ENCODE data around the gene CACNA2D4.
"Not testable (repeated sequence)": the region's sequence is repeated elsewhere in the genome, so short reads cannot be mapped to it uniquely, and the experiment has no call there.

The CACNA2D4 gene, protein sequence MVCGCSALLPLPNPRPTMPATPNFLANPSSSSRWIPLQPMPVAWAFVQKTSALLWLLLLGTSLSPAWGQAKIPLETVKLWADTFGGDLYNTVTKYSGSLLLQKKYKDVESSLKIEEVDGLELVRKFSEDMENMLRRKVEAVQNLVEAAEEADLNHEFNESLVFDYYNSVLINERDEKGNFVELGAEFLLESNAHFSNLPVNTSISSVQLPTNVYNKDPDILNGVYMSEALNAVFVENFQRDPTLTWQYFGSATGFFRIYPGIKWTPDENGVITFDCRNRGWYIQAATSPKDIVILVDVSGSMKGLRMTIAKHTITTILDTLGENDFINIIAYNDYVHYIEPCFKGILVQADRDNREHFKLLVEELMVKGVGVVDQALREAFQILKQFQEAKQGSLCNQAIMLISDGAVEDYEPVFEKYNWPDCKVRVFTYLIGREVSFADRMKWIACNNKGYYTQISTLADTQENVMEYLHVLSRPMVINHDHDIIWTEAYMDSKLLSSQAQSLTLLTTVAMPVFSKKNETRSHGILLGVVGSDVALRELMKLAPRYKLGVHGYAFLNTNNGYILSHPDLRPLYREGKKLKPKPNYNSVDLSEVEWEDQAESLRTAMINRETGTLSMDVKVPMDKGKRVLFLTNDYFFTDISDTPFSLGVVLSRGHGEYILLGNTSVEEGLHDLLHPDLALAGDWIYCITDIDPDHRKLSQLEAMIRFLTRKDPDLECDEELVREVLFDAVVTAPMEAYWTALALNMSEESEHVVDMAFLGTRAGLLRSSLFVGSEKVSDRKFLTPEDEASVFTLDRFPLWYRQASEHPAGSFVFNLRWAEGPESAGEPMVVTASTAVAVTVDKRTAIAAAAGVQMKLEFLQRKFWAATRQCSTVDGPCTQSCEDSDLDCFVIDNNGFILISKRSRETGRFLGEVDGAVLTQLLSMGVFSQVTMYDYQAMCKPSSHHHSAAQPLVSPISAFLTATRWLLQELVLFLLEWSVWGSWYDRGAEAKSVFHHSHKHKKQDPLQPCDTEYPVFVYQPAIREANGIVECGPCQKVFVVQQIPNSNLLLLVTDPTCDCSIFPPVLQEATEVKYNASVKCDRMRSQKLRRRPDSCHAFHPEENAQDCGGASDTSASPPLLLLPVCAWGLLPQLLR

DNA sequence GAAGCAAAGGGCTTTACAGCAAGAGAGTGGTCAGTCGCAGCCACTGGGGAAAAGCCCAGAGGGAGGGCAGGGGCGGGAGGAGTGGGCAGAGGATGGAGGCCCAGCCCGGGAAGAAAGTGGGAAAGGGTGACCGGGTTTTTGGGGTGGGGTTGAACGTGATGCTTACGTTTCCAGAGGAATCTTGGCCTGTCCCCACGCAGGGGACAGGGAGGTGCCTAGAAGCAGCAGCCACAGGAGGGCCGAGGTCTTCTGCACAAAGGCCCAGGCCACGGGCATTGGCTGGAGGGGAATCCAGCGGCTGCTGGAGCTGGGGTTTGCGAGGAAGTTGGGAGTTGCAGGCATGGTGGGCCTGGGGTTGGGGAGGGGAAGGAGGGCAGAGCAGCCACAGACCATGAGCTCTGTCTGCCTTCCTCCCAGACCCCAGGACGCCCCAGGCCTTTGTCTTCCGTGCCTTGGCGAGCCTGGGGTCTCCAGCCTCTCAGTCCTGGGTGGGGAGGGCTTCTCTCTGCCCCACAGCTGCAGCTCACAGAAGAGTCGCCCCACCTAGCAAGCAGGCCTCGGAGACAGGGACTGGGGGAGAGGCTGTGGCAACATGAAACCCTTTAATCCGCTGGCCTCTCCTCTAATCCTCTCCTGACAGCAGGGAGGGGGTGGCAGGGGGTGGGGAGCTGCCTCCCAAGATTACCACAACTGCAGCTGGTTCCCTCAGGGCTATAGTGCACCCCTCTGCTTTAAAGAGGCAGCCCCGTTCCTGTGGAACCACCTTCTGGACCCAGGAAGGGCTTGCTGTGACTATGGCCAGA lies at the start of gene CACNA2D4:
TSS of gene CACNA2D4 (minus strand) at position 572 of the 803 bp plus-strand sequence. CDS start at position 393, 179 bp downstream.
- peak; percentile 90 for DNase-seq

DNA sequence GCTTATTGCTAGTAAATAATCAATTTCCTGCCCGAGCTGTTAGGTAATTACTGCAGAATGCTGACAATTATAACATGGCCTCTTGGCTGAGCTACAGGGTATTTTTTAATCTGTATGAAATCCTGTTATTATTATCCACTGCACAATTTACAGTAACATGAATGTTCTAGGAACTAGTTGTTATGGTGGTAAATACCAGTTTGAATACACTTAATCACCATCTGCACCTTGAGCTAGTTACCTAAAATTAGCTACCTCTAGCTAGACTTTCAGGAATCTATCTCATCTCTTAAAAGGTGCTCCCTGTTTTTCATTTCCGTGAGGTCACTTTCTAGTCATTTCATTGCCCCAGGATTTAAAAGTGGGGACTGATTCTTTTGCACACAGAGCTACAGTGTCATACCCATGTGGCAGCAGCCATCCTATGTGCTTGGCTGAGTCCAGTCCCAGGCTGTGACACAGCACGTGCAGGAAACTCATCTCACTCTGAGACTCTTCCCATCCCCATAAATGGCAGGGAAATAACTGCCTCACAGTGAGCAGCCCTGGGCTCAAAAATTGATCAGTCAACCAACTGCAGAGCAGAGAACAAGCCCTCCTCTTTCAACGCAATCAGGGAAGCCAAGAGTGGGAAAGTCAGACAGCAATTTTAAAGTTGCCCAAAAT lies 48.2 kb upstream of the CACNA2D4 start:
- no peak for DNase-seq

DNA sequence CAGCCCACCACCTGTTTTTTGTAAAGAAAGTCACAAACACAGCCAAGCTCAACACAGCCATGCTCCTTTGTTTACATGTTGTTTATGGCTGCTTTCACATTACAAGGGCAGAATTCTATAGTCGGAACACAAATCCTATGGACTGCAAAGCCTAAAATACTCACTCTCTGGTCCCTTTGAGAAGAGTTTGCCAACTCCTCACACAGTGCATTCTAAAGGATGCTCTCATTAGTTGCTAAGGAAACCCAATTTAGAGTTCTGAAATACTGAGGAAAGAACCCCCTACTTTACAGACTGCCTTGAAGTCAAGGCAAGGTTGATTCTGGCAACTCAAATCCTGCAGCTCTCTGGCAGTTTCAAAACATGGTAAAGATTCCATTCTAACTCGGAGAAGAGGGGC lies 47.5 kb upstream of the CACNA2D4 start:
- DNase-seq: no peak

DNA sequence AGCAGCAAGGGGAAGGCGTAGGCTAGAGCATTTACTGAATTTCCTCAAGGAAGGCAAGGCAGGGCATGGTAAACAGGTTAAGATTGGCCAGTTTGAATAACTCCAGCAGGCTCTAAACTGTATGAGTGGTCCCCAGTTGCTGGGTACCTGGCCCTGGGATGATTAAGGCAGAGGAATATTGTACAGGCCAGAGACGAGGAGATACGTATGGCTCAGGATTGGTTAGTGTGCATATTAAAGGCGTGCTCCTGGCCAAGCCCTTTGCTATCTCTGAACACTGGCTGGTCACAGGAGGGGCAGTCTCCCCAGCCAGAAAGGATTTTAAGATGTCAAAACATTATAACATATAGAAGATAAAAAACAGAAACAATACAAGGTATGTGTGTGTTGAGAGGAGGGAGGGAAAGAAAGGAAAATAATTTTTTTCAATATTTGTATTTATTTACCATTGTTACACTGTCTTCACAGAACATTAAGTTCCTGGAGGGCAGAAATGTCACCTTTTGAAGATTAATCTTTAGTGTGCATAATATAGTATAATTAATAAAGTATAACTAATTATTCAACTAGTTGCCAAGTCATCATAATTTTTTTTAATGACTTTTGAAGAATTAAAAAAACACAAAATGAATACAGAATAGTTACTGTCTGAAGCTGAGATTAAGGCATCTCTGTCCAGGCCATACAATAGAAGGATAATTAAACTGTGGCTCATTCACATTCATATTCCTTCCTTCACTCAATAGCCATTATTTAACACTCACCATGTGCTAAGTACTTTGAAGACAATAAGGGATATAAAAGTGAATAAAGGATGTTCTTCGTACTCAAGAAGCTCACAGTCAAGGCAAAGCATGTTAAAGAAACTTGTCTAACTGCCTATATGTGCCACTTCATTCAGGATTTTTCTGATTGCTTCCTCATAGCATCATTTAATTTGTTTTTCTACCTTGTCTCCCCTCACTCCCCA lies 43.9 kb upstream of the CACNA2D4 start:
- DNase-seq: no peak

DNA sequence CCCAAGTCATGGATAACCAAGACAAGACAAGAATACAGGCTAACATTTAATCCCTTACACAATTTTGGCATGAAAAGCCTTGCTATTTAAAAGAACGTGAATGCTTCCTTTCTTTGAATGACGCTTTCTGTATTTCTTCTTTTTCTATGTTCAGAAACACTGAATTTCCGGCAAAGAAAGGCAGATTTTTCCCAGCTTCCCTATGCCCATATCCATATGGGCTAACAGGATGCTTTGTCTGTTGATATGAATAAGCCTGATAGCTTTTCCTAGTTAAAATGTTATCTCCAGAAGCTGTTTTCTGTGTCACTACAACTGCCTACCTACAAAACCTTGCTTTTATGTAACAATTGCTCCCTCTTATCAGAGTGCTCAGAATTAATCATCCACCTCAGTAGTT lies 38.3 kb upstream of the CACNA2D4 start:
- DNase-seq: no peak

DNA sequence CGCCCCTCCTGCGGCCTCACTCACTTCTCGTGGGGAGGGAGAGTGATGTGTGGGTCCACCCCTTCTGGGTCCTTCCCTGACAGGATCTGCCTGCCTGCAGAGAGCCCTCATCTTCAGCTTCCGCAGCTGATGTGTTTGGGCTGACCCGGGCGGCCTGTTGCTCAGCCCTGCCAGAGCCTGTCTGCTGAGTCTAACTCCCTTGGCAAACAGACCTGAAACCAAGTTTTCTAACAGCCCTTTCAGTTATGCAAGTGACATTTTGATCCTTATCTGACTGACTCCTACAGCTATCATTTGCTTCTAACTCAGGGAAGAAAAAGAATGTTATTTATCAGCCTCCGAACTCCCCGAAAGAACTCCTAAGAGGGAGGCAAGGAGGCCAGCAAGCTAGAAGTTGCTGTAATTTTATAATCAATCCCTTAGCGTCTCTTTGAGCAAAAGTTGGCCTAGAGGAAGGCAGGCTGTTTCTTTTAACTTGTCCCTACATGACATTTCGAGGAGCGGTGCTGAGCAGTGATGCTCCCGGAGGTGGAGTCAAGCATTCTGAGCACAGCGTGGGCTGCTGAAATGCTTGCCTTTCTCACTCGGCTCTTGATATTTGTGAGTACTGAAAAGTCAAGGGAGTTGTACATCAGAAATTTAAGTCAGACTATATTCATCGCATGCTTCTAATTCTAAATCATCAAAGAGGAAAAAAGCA lies 31.5 kb upstream of the CACNA2D4 start:
- no peak for DNase-seq

DNA sequence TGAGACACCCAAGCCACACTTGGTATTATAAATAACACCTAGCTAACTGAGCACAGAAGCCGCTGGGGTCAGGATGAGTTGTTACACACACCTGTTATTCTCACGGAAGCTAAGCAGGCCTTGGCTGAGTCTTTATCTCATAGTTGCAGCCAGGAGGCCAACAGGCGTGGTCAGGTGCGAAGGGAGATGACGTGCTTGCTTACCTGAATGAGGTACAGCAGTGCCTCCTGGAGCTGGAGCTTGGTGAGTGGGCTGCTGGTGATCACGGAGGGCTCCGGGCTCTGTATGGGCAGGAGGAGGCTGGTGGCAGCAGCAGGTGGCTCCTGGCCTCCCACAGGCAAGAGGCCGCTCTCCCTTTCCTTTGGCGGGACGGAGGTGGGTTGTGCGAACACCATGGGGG lies 30.4 kb upstream of the CACNA2D4 start:
- DNase-seq: no peak

DNA sequence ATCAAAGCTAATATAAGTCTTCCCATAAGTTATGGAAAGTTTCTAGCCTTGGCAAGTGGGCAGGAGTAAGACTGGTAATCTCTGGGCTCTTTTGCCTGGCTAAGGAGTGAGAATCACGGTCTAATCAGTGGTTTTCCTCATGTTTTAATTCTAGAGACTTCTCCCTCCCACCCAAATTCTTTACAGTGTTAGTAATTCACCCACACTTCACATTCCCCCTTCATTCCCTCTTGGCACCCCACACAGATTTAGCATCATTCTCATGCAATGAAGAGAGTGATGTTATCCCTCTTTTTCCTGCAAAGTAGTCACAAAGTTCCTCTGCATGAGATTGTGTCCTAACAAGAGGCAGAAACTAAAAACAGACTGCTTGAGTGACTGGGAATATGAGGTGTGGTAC lies 28.6 kb upstream of the CACNA2D4 start:
- DNase-seq: no peak

DNA sequence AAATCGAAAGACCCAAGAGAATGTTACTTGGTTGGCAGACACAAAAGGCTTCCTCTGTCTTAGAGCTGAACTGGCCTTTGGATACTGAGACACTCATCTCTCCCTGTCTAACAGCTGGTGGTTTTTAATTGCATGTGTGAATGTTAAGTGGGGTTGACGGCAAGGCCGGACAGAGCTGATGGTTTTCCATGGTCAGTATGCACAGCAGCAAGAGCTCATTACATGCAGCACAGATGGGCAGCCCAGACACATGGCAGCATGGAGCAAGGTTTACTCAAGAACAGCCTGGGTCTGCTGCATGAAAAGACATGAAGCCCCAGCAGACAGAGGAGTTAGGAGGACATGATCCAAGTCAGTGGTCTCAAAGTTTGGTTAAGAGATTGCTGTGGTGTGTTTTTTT lies 27.8 kb upstream of the CACNA2D4 start:
- DNase-seq: no peak

DNA sequence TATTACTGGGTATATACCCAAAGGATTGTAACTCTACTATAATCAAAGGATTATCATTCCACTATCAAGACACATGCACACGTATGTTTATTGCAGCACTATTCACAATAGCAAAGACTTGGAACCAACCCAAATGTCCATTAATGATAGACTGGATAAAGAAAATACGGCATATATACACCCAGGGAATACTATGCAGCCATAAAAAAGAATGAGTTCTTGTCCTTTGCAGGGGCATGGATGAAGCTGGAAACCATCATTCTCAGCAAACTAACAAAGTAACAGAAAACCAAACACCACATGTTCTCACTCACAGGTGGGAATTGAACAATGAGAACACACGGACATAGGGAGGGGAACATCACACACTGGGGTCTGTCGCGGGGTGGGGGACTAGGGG lies 27.1 kb upstream of the CACNA2D4 start:
- DNase-seq: not testable (repeated sequence)

DNA sequence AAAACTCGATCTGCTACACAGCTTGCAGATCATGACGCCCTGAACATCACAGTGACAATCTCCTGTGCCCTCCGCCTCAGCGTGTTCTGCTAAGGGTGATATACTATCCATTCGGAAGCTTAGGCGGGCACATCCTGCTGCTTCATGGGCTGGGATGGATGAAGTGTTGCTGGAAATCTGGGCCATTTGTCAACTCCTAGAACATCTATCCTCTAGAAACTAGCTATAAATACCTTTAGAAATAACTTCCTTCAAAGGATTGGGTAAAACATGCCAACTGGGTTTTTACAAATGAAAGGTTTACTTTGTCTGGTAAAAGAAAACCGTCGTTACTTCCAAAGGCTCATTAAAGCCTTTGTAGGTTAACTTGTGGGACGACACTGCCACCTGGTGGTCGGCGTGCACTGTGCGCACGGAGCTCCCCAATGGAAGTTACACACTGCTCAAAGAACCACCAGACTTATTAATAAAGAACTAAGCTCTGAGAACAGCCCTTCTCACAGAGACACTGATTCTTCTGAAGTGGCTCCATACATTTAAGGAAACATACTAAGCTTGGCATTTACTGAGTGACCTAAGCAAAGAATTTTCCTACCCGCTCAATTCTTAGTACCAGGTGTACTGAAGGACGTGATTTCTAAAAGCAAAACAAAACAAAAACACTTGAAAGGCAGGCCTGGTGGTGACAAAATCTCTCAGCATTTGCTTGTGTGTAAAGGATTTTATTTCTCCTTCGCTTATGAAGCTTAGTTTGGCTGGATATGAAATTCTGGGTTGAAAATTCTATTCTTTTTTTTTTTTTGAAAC lies 21.6 kb upstream of the CACNA2D4 start:
- peak; percentile 73 for DNase-seq

DNA sequence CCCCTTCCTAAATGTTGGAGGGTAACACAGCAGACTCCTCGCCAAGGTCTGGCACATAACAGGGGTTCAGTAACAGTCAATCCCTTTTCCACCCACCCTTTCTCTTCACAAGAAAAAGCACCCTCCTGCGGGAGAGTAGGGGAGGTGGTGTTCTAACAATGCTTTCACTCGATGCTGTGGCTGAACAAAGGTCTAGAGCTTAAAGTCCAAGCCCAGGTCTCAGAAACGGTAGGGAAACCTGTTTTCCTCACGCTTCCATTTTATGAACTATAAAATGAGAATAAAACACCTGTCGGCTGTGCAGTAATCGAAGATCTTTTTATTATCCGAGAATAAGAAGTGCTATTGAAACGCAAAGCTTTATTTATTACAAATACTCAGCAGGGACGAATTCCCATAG lies 20.9 kb upstream of the CACNA2D4 start:
- DNase-seq: no peak

DNA sequence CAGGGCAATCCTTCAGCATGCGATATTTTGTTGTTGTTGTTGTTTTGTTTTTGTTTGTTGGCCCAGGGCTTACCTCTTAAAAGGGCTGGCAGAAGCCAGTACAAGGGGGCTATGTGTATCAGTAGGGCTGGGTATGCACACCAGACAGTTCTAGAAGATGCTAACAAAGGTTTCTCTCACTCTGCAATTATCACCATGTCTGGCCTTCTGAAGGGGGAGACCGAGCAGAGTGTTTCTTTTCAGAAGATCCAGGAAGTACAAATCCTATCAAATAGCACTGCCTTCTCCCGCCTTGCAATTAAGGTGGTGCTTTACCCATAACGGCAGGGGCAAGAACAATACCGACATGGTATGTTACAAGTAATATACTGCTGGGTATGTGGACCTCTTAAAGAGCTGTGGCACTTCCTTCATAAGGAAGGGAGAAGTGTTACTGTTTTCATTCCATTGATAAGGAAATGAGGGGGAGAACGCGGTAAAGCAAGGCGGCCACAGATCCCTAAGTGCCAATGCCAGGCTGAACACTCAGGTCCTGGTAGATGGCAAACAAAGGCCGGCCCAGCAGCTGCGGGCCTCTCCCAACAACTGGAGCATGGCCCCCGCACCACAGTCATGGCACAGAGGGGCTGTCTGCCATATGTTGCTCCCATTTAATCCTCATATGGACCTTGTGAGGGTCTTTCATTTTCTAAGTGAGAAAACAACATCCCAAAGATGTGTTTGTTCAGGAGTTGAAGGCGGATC lies 19.2 kb upstream of the CACNA2D4 start:
- DNase-seq: no peak

DNA sequence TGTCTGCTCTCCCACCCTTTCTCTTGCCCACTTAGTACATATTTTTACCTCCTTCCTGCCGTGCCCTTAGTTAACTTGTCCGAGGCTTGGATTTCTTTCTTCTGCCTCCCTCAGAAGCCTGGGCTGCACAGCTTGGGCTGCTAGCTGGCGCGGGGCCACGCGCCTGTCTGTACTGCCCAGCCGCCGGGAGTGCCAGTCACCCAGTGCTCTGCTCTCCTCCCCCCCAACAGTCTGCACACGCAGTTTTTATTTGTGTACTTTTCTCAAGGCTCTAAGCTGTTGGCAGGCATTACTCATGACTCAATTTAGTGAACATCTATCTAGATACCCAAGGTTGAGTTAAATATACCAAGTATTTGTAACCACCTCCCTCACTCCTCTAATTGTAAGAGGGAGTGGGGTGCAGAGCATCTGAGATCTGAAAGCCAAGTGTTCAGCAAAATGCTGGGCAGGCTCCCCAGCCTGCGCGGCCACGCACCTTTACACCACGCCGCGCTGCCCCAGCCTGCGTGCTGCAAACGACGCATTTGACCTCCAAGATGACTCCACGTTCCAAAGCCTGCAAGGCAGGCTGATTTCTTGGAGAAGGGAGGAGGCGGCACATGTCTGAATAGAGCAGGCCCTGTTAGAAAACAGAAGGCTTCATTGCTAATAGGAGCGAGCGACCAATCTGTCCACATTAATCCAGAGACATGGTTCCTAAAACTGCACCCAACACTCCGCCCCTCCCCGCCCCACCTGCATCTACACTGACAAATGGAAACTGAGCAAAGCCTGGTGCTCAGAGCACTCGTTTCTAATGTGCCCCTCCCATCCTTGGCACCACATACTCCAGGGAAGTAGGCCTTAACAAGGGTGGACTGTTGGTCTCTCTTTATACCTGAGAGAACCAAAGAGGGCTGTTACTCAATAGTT lies 18.2 kb upstream of the CACNA2D4 start:
- DNase-seq: no peak

DNA sequence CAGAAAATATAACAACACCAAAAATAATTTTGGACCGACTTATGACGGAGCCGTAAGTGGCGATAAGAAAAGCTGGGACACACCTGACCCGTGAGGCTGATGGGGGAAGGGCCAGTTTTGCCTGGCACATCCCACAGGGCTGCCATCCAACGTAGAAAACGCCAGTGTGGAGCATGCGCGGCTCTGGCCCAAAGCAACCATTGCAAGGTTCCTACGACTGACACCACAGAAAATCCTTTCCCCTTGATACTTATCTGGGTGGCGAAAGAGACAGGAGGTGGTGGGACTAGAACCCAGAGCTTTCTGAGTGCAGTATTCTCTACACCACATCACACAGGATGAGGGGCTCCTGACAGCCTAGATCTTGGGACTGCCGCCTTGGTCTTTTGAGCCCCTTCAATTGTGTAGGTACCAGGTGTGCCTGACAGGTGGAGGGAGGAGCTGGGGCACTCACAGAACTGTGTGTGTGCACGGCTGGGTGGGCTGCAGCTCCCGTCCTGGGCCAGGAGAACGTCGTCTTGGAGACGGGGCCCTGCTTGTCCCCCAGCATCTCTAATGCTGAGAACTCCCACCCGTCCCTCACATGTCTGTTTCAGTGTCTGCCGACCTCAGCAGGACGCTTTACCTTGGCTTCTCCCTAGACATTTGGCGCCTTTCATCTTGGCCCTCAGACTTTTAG lies 17.4 kb upstream of the CACNA2D4 start:
- DNase-seq: no peak

DNA sequence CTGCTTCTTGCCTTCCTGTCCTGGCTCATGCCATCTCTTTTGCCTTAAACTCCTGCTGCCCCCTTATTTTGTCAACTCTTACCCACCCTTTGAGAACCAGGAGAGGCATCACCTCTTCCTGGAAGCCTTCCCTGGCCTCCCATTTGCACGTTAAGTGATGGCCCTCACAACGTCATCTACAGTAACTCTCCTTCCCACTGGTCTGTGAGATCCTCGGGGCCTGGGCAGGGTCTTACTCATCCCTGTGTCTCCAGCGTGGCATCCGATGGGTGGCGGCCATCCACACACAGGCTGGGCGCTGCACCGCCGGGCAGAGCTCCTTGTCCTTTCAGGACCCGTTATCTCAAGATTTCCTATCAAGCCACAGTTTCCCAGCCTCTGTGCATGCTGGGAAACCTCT lies 16.8 kb upstream of the CACNA2D4 start:
- DNase-seq: no peak

DNA sequence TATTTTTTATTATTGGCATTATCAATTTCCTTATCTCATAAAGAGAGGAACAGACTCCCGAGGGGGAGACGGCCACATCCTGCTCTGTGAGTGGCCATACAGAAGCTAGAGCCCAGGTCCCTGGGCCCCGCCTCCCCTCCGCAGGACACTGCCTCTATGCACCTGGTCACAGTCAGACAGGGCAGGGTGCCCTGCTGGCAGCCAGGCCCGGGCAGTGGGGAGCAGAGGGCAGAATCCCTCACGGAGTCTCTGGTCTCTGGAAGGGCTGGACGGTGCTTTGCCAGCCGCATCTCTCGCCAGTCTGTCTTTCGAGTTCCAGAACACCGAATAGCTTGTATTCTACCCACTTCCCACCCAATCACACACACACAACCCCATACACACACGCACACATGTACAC lies 16.4 kb upstream of the CACNA2D4 start:
- DNase-seq: no peak
